Kidney epithelial cell (primary cell): ENCODE data around the gene BBS9. TPM values are rescaled to one million over a fixed set of nuclear protein-coding genes. Genes with fewer than 3 reads are reported as not detected.

Source experiments
- DNase-seq: peaks from one replicate; pipeline ENCODE4 v3.0.0-alpha.2; 2010; ENCODE audit warnings: low read depth
- H3K27me3 ChIP-seq: 2 replicates; pipeline ENCODE4 v1.6.0; 2011; ENCODE audit warnings: low read length; ENCODE audit not compliant: control insufficient read depth, insufficient read depth
- H3K36me3 ChIP-seq: 2 replicates; pipeline ENCODE4 v1.5.1; 2011; ENCODE audit warnings: low read length; ENCODE audit not compliant: control insufficient read depth, insufficient read depth
- H3K4me3 ChIP-seq: 2 replicates; pipeline ENCODE4 v1.5.1; 2011; ENCODE audit warnings: low read depth, mild to moderate bottlenecking, control low read depth, low read length
- CTCF ChIP-seq: IDR thresholded peaks from 2 replicates; pipeline ENCODE4 v1.5.1; 2011; ENCODE audit warnings: mild to moderate bottlenecking, moderate library complexity, low read length, control low read depth, inconsistent platforms; ENCODE audit not compliant: insufficient read depth, poor library complexity, severe bottlenecking
- total RNA-seq: library from RNA; depleted of rRNA; stranded (reverse); fragments of >200 nt; gene quantifications from 2 replicates; pipeline ENCODE4 v1.2.3, GENCODE V29; 2015

BBS9 gene
- total RNA-seq, 1 donor from 2014 or later: 20.4 TPM

GRCh38 chr7:33130184-33130583, 820 bp downstream of the BBS9 start:
- no peaks in the 10 kb centered on the region for H3K36me3 ChIP-seq
- peak overlapping the region; percentile 75 for H3K4me3 ChIP-seq
- no peak for DNase-seq
- H3K27me3 ChIP-seq: no peaks in the 10 kb centered on the region
- no peak for TF ChIP-seq CTCF

- Histone ChIP-seq H3K4me3 (no peak overlapping the region), H3K36me3 (no peaks in the 10 kb centered on the region), H3K27me3 (no peaks in the 10 kb centered on the region)
- no peak for TF ChIP-seq CTCF
- no peak for DNase-seq
Measured at GRCh38 chr7:33137103-33137502, 7.7 kb downstream of the BBS9 start.

GRCh38 chr7:33142585-33142984, 13.2 kb downstream of the BBS9 start:
- no peak for TF ChIP-seq CTCF

GRCh38 chr7:33143996-33144718, 14.8 kb downstream of the BBS9 start:
- Histone ChIP-seq H3K36me3 (no peaks in the 10 kb centered on the region), H3K4me3 (no peak overlapping the region), H3K27me3 (no peaks in the 10 kb centered on the region)
- no peak for TF ChIP-seq CTCF
- no peak for DNase-seq

More at GRCh38 chr7:33142585-33142984, 13.2 kb downstream of the BBS9 start:
- H3K4me3 ChIP-seq: no peak overlapping the region
- H3K36me3 ChIP-seq: no peaks in the 10 kb centered on the region
- no peaks in the 10 kb centered on the region for H3K27me3 ChIP-seq
- no peak for DNase-seq

- no peaks in the 10 kb centered on the region for H3K27me3 ChIP-seq
- TF ChIP-seq CTCF: no peak
- H3K4me3 ChIP-seq: no peak overlapping the region
- no peak for DNase-seq
- H3K36me3 ChIP-seq: no peaks in the 10 kb centered on the region
Measured at GRCh38 chr7:33145156-33145555, 15.8 kb downstream of the BBS9 start.

- H3K36me3 ChIP-seq: no peaks in the 10 kb centered on the region
- no peak overlapping the region for H3K4me3 ChIP-seq
- H3K27me3 ChIP-seq: no peaks in the 10 kb centered on the region
- TF ChIP-seq CTCF: no peak
- DNase-seq: no peak
Measured at GRCh38 chr7:33152087-33152486, 22.7 kb downstream of the BBS9 start.
